Neural crest cell (in vitro differentiated cells): ENCODE results near the gene JADE2. TPM values are rescaled to one million over a fixed set of nuclear protein-coding genes. Genes with fewer than 3 reads are reported as not detected.

Source experiments
- DNase-seq: peaks from one replicate; pipeline ENCODE4 v3.0.0; 2021; ENCODE audit warnings: low read depth, mixed read lengths, low spot score
- H3K27ac Mint-ChIP-seq: one replicate; pipeline ENCODE4 v1.8.0; 2021; ENCODE audit warnings: mild to moderate bottlenecking, mixed read lengths; ENCODE audit not compliant: unreplicated experiment
- H3K27me3 Mint-ChIP-seq: 2 replicates; pipeline ENCODE4 v1.8.0; 2021; ENCODE audit warnings: low read depth, mild to moderate bottlenecking, mixed read lengths
- H3K36me3 Mint-ChIP-seq: 2 replicates; pipeline ENCODE4 v1.8.0; 2021; ENCODE audit warnings: low read depth, mild to moderate bottlenecking, mixed read lengths
- H3K4me1 Mint-ChIP-seq: 2 replicates; pipeline ENCODE4 v1.8.0; 2021; ENCODE audit warnings: mixed read lengths
- H3K4me3 Mint-ChIP-seq: one replicate; pipeline ENCODE4 v1.8.0; 2021; ENCODE audit warnings: mild to moderate bottlenecking, mixed read lengths
- H3K9me3 Mint-ChIP-seq: 2 replicates; pipeline ENCODE4 v1.8.0; 2021; ENCODE audit warnings: mixed read lengths
- CTCF ChIP-seq: fragments of 200-600 bp; sonication (generic); conservative IDR thresholded peaks from 2 replicates; pipeline ENCODE4 v1.5.0; 2021; ENCODE audit warnings: antibody characterized with exemption, mild to moderate bottlenecking
- total RNA-seq: library from RNA; stranded (reverse); gene quantifications from 2 replicates; pipeline ENCODE4 v1.2.1, GENCODE V29; 2021

Gene JADE2
- total RNA-seq, 1 donor from 2014 or later, result 2.1 TPM

- Mint-ChIP-seq H3K27ac (peak overlapping the region; percentile 12), H3K36me3 (no peaks in the 10 kb centered on the region), H3K27me3 (no peaks in the 10 kb centered on the region), H3K9me3 (no peaks in the 10 kb centered on the region), H3K4me1 (peaks cover 24% of the 10 kb centered on the region), H3K4me3 (no peak overlapping the region)
- no peak for TF ChIP-seq CTCF
- no peak for DNase-seq
These were observed 40.6 kb downstream of the JADE2 start for GRCh38 chr5:134565791-134566740.

DNA sequence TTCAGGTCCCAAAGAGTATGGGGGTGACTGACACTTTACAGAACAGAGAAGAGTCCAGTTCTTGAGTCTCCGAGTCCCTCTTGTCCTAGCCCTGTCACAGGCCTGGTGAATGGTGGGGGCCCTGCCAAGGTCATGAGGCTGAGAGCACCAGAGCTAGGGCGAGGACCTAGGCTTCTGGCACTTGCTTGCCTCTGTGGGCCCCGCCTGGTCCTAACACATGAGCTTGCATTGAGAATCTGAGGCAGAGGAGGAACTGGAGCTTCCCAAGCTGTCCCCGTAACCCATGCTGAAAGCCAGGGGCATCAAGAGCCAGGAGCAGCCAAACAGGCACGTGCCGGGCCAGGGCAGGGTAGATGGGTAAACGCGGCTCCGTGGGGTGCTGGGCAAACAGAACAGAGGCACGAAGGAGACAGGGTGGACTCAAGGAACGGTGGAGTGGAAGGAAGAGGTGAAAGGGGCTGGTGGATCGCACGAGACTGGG, 41.3 kb downstream of the JADE2 start:
- Mint-ChIP-seq H3K4me1 (peaks cover 24% of the 10 kb centered on the region), H3K36me3 (no peaks in the 10 kb centered on the region), H3K27ac (peak overlapping the region; percentile 50), H3K4me3 (no peak overlapping the region), H3K9me3 (no peaks in the 10 kb centered on the region), H3K27me3 (no peaks in the 10 kb centered on the region)
- no peak for DNase-seq
- no peak for TF ChIP-seq CTCF

- no peaks in the 10 kb centered on the region for H3K9me3 Mint-ChIP-seq
- TF ChIP-seq CTCF, result no peak
- H3K4me1 Mint-ChIP-seq, result peaks cover 24% of the 10 kb centered on the region
- no peak for DNase-seq
- no peak overlapping the region for H3K4me3 Mint-ChIP-seq
- no peak overlapping the region for H3K27ac Mint-ChIP-seq
- H3K27me3 Mint-ChIP-seq, result no peaks in the 10 kb centered on the region
- no peaks in the 10 kb centered on the region for H3K36me3 Mint-ChIP-seq
These were observed 42.3 kb downstream of the JADE2 start for GRCh38 chr5:134567641-134568336.

- no peaks in the 10 kb centered on the region for H3K27me3 Mint-ChIP-seq
- H3K4me3 Mint-ChIP-seq, result no peak overlapping the region
- no peak overlapping the region for H3K27ac Mint-ChIP-seq
- TF ChIP-seq CTCF, result no peak
- no peaks in the 10 kb centered on the region for H3K36me3 Mint-ChIP-seq
- H3K4me1 Mint-ChIP-seq, result peaks cover 24% of the 10 kb centered on the region
- H3K9me3 Mint-ChIP-seq, result no peaks in the 10 kb centered on the region
- no peak for DNase-seq
These were observed 42.8 kb downstream of the JADE2 start for GRCh38 chr5:134568337-134568700.

DNA sequence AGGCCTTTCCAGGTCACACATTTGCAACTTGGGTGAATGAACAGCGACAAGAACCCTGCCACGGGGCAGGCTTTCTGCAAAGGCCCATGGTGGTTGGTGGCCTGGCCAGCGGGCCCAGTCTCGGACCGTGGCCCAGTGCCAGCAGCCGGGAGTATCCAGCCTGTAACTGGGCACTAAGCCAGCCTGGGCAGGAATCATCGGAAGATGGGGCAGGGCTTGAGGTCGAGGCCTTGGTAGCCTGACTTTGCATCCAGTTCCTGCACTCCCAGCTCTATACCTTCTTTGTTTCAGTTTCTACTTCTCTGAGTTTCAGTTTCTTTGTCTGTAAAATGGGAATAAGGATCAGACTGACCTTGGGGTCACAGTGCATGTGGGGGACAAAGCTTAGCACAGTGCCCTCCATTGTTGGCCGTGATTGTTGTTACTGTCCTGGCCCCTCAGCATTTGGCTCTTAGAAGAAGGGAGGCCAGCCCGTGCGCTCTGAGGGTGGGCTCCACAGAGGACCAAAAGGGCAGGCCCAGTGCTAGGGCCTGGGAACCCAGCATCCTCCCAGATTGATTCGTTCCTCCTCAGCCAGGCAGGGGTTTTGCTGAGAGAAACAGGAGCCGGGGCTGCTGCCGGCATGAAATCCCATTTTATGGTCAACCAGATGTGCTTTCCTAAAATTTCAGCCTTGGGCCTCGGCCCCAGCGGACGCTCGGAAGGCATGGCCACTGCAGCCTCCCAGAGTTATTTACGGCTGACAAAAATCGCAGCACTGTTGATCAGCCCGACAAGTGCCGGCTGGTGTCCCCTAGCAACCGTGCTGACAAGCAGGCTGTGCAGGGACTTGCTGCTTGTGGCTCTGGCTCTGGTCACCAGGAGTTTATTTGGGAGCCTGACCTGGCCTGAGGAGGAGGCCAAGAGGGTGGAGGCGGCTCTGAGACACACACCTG, 43.6 kb downstream of the JADE2 start:
- Mint-ChIP-seq H3K9me3 (no peaks in the 10 kb centered on the region), H3K4me3 (no peak overlapping the region), H3K27me3 (no peaks in the 10 kb centered on the region), H3K4me1 (peaks cover 24% of the 10 kb centered on the region), H3K27ac (peak overlapping the region; percentile 86), H3K36me3 (no peaks in the 10 kb centered on the region)
- no peak for TF ChIP-seq CTCF
- DNase-seq, result peak; percentile 36
